ENCODE data around the gene COL5A1. TPM values are rescaled to one million over a fixed set of nuclear protein-coding genes. Genes with fewer than 3 reads are reported as not detected.

The COL5A1 gene
- total RNA-seq, 1 donor from 2014 or later = 0.14 TPM

DNA sequence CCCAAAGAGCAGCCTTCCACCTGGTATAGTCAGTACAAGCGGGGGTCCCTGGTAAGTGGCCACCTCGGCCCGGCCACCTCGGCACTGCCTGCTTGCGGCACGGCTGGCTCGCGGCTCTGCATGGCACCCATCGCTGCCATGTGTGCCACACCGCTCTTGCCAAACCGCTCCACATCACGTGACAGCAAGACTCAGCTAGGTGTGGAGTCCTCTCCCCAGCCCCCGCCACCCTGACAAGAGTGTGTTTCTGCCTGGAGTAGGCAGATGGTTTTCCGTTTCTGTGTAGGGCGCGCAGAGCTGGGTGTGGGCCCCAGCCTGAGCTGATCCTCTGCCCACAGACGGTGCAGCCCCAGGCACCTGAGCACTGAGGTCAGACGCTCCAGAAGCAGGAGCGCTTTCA lies 188.5 kb downstream of the COL5A1 start:
- intact Hi-C loops (cut with micrococcal nuclease) = no loop called here

DNA sequence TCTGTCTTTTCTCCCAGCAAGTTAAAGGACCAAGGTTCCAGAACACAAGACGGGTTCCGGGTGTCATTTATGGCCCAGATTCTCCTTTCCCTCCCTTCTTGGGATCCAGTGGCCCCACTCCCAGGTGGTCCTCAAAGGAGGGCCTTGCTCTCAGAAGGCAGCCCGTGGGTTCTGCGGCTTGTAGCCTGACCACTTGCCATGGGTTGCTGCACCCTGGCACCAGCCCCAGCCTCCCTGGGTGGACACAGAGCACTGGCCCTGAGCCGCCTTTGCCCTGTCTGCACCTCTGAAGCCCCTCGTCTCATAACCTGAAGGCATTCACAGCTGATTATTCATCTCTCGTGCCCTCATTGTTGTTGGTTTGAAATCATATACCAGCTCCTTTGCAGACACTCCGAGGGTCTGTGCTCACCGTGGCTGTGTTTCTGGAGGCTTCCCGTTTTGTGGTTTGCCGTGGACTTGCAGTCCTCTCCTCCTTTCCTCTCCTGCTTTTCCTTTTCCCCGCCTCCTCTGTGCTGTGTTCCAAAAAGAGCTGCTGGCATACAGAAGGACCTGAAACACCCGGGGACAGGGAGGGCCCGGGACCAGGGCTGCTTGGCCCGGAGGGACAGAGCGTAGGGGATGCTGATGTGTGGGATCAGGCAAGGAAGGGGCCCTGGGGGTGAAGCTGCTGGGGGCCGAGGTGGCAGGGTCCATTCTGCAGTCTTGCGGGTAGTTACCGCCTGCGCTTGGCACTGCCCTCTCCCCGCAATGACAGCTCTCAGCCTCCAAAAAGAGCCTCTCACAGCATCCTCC lies 189.5 kb downstream of the COL5A1 start:
- intact Hi-C loops (cut with micrococcal nuclease) = no loop called here

DNA sequence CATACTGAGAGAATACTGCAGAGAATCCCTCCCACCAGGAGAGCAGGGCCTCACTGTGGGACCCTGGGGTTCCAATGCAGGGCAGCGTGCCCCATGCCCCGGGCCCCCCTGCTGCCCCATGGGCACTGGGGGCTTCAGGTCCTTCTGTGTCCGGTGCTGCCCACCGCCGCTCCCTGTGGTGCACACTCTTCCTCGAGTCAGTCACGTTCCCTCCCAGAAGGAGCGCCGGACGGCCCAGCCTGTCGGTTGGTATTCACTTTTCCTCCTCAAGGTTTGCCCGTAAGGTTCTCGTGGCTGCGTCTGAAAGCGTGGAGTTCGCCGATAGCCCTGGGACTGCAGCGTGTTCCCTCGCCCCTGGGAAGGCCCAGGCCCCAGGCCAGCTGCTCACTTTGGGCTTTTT lies 190.9 kb downstream of the COL5A1 start:
- intact Hi-C loops (cut with micrococcal nuclease) = no loop called here

DNA sequence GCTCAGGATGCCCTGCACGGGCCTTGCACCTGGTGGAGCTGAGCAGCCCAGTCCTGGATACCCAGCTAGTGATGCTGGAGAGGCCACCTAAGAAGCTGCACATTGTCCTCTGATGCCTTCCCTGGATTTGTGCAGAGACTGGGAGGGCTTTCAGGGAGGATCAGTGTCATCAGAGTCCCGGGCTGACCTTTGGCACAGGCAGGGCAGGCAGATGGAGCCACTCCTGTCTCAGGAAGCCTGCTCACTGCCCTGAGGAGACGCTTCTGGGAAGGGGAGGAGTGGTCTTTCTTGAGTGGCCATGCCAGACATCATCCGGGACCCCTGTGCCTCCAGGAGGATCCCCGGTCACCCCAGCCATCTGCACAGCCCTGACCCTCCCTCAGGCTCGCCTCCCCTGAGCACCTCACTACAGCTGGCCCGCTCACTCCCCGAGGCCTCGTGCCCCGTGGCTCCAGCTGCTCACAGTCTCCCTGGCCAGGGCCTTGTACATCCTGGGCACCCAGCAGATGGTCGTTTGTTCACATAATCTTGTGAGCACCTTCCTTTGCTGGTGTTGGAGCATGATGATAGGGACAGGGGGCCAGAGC lies 191.8 kb downstream of the COL5A1 start:
- intact Hi-C loops (cut with micrococcal nuclease) = no loop called here

DNA sequence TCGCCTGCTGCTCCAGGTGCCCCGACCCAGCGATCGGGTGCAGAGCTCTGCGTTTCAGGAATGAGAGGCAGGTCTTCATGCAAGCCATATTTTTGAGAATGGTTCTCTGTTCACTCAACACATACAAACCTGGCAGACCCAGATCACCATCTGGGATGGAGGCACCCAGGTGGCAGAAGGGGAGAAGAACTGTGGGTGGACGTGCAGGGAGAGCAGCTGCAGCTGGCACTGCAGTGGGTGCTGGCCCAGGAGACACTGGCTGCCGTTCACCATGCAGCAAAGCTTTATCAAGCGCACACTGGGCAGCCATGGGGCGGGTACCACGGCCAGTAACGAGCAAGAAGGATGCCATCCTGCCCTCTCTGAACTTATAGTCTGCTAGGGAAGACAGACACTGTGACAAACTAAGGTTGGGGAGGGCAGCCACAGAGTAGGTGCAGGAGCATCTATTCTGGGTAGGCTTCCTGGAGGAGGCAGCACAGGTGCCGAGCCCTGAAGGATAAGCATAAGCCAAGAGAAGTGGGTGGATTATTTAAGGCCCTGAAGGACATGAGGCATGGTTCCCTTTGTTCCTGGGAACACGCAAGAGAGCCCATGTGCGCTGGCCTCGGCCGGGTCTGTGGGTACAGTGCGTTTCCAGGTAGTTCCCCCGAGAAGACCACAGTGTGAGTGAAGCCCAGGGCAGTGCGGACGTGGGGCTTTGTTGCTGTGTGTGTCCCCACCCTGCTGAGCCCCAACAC lies 192.8 kb downstream of the COL5A1 start:
- intact Hi-C loops (cut with micrococcal nuclease) = no loop called here

DNA sequence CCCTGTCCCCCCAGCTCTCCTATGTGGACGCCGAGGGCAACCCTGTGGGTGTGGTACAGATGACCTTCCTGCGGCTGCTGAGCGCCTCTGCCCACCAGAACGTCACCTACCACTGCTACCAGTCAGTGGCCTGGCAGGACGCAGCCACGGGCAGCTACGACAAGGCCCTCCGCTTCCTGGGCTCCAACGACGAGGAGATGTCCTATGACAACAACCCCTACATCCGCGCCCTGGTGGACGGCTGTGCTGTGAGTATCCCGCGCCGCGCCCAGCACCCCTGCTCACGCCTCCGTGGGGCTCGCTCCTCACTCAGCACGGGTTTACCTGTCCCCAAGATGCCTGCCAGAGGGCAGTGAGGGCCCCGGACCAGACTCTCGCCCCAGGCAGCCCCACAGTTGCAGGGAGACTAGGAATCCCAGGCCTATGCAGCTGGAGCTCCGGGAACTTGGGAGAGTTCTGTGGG lies 193.4 kb downstream of the COL5A1 start:
- intact Hi-C loops (cut with micrococcal nuclease) = no loop called here

DNA sequence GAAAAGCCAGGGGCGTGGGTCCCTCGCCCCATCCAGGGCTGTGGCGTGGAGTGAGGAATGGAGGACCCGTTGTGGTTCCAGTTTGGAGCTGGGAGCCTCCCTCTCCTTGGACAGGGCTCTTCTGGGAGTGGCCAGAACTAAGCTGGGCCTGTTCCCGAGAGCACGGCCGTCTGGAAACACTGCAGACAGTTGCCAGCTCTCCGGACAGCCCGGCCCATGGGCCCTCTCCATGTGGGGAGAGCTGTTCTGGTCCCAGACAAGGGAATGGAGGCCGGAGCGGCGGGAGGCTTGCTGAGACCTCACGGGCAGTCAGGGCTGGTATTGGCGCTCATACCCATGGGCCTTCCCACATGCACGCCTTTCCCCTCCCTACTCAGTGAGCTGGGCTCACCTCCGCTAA lies 193.8 kb downstream of the COL5A1 start:
- intact Hi-C loops (cut with micrococcal nuclease) = no loop called here

DNA sequence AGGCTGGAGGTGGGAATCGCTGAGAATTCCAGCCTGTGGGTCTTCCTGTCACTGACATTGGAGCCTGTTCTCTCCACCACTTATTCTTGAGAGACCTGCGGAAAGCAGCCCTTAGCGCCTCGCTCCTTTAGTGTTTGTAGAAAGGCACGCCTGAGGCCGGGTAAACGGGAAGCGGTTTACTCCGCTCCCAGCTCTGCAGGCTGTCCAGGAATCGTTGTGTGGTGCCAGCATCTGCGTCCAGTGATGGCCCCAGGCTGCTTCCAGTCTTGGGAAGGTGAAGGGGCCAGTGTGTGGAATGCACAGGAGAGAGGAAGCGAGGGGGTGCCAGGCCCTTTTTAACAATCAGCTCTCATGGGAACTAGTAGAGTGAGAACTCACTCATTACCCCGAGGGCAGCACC lies 194.4 kb downstream of the COL5A1 start:
- intact Hi-C loops (cut with micrococcal nuclease) = no loop called here

DNA sequence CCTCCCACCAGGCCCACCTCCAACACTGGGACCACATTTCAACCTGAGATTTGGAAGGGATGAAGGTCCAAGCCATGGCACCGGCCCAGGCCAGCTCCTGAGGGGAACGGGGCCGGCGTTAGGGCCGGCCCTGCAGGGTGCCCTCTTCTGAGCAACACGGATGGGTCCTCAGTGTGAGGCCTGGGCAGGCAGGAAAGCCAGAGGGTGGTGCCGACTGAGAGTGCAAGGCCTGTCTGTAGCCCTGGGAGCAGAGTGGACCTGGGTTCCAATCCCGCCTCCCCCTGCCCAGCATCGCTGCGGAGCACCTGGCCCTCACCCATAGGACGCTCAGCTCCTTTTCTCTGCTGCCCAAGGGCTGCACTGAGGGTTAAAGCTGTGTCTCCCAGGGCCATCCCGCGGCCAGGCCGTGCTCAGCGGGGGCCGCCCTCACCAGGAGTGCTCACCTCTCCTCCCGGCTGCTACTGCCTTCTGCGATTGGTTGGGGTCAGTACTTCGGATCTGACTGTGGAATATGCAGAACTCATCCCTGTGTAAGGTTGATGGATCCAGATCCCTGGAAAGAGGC lies 194.9 kb downstream of the COL5A1 start:
- intact Hi-C loops (cut with micrococcal nuclease) = no loop called here

DNA sequence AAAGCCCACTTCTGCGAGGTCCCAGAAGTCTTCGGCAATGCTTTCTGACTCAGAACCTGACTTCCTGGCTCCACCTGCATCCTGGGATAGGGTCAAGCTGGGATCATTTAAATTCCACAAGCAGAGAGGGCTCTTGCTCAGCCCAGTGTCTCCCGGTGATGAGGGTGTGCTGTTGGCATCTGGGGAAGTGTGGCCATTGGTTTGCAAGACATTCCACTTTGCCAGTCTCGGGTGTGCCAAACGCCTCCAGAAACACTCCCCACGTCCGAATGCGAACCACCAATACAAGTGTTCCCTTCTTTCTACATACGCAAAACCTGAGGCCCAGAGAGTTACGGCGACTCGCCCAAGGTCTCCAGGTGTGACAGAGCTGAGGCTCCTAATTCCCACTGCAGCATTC lies 195.9 kb downstream of the COL5A1 start:
- intact Hi-C loops (cut with micrococcal nuclease) = no loop called here

DNA sequence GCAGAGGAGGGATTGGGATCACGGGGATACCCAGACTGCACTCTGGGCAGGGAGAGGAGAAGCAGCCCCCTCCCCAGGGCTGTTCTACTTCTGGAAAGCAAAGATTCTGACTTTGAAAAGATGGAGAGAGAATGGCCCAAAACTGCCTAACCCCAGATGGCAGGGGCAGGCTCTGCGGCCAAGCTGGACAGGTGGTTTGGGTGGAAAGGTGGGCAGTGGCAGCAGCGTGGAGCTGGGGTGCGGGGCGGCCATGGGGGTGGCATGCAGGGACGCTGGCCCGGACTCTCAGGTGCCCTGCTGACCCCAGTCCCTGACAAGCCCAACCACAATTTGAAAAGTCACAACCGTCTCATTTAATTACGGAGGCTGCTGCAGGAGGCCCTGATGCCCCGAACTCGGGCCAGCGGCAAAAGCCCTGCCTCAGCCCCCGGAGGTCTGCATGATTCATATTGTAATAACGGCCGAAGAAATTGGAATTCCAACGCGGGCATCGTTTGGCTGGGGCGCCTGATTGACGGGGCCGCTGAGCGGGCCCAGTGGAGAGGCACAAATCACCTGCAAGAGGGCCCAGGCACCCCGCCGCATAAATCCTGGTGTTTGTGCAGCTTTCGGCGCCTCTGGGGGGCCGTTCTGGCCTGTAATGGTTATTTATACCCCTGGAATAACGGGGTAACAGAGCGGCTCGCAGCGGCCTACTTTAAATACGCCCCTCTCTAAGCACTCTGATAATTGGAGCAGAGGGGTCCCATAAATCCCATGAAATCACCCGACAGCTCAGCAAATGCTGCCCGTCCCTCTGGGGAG lies 197.2 kb downstream of the COL5A1 start:
- intact Hi-C loops (cut with micrococcal nuclease) = no loop called here

GRCh38 chr9:134839455-134840125 lies 198.0 kb downstream of the COL5A1 start:
- intact Hi-C loops (cut with micrococcal nuclease) = no loop called here

DNA sequence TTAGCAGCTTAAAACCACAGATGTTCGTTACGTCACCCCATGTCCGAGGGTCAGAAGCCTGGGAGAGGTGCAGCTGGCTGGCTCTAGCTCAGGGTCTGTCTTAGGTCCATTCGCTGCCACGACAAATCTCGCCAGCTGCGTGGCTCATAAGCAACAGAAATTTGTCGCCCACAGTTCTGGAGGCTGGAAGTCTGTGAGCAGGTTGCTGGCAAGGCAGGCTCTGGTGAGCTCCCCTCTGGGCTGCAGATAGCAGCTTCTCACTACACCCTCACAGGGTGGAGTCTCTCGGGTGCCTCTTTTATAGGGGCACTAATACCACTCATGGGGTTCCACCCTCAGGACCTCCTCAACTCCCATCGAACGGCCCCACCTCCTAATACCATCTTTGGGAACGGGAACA lies 198.9 kb downstream of the COL5A1 start:
- intact Hi-C loops (cut with micrococcal nuclease) = no loop called here

GRCh38 chr9:134841180-134841904 lies 199.7 kb downstream of the COL5A1 start:
- intact Hi-C loops (cut with micrococcal nuclease) = no loop called here

GRCh38 chr9:134842321-134842720 lies 200.7 kb downstream of the COL5A1 start:
- intact Hi-C loops (cut with micrococcal nuclease) = no loop called here

DNA sequence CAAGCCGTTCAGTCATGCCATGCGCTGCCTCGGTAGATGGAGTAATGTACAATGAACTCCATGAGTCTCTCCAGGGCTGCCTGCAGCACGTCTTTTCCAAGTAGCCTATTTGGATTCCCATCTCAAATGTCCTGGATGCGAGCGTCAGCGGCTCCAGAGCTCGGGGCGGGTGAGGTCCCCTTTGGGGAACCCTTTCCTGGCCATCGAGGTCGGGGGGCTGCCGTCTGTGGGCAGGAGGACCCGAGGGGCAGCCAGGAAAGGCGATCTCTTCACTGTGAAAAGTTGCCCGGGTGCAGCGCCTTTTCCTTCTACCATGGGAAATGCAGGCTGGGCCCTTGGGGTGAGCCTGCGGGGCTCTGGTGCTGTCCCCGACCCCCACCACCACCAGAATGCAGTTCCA lies 202.1 kb downstream of the COL5A1 start:
- intact Hi-C loops (cut with micrococcal nuclease) = no loop called here

- intact Hi-C loops (cut with micrococcal nuclease) = no loop called here
Measured at GRCh38 chr9:134844821-134845220, 203.2 kb downstream of the COL5A1 start.

DNA sequence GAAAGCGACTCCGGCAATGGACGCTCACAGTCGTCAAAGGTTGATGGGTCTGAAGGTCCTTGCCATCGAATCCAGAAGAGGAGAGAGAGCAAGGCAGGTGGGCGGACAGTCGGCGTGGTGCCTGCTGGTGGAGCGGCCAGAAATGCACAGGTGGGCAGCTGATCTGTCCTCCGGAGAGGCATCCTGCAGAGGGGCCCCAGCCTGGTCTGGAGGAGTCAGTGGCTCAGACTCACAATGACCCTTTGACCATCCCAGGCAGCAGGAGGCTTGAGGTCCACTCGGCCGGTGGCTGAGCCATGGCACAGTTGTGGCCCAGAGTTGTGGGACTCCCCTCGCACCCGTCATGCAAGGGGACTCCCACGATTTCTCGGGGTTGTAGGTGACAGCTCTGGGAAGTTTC lies 204.6 kb downstream of the COL5A1 start:
- intact Hi-C loops (cut with micrococcal nuclease) = no loop called here

GRCh38 chr9:134846699-134847098 lies 205.1 kb downstream of the COL5A1 start:
- intact Hi-C loops (cut with micrococcal nuclease) = no loop called here

DNA sequence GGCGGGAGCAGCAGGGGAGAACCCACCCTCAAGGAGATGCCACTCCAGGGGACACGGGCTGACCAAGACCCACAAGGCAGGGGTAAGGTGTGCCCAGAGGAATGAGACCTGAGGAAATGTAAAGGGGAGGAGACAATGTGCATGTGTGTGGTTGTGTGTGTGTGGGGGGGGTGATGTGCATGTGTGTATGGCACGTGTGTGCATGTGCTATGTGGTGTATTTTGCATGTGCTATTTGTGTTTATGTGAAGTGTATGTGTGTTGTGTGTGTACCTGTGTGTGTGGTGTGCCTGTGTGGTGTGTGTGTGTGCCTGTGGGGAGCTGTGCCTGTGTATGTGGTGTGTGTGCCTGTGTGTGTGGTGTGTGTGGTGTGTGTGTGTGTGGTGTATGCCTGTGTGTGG lies 205.5 kb downstream of the COL5A1 start:
- intact Hi-C loops (cut with micrococcal nuclease) = no loop called here

Measured in T-helper 2 cell treated with Interferon-gamma antibody and Interleukin-4, amounts not matched to agents 100 ng/mL and 5 ng/mL, for 36 hours (primary cell).